Ovary (tissue), 9 donors: Measurements from ENCODE around the gene KRTAP5-1. TPM values are rescaled to one million over a fixed set of nuclear protein-coding genes. Genes with fewer than 3 reads are reported as not detected.
"Not testable (repeated sequence)": the region's sequence is repeated elsewhere in the genome, so short reads cannot be mapped to it uniquely, and the experiment has no call there.

Experiments used
- DNase-seq, 5 donors: peaks; one replicate each; pipeline ENCODE4 v3.0.0-alpha.2; 2019 to 2020
- H3K27ac ChIP-seq, 2 donors: fragments of 200-600 bp; one replicate each; pipeline versions ENCODE4 v1.5.1 to v1.8.0; 2019 to 2022
- H3K27me3 ChIP-seq: fragments of 200-600 bp; one replicate; pipeline ENCODE4 v1.8.0; 2022
- H3K36me3 ChIP-seq: fragments of 200-600 bp; sonication (generic); one replicate; pipeline ENCODE4 v1.5.1; 2019
- H3K4me1 ChIP-seq: one replicate; pipeline ENCODE4 v1.8.1; 2013; ENCODE audit warnings: mild to moderate bottlenecking, moderate library complexity; ENCODE audit not compliant: insufficient read depth
- H3K4me3 ChIP-seq: fragments of 200-600 bp; sonication (generic); one replicate; pipeline ENCODE4 v1.5.1; 2017
- H3K9me3 ChIP-seq, 2 donors: fragments of 200-600 bp in 1 of 2; sonication (generic) in 1 of 2; one replicate each; pipeline versions ENCODE4 v1.5.1 to v1.8.1; 2013 to 2019; ENCODE audit warnings: mild to moderate bottlenecking in 1 of 2, moderate library complexity in 1 of 2
- CTCF ChIP-seq, 3 donors: fragments of 450-650 bp in 2 of 3; fragments of 200-600 bp in 1 of 3; IDR thresholded peaks; one replicate each; pipeline versions ENCODE4 v1.5.1 to v1.8.0; 2016 to 2022; ENCODE audit warnings: antibody characterized with exemption in 3 of 3, mild to moderate bottlenecking in 1 of 3
- EP300 ChIP-seq: sonication (generic); formaldehyde crosslinking; IDR thresholded peaks from one replicate; pipeline ENCODE4 v1.6.1; 2017; ENCODE audit warnings: antibody characterized with exemption
- POLR2A ChIP-seq: fragments of 450-650 bp; IDR thresholded peaks from one replicate; pipeline ENCODE4 v1.6.1; 2017; ENCODE audit warnings: antibody characterized with exemption, mild to moderate bottlenecking, moderate library complexity
- WGBS, 3 donors: extraction: QIAGEN DNeasy Blood & Tissue Kit in 1 of 3; methylation state at CpG; one replicate each; pipeline versions ENCODE4 v1.1.5 to v1.1.7; 2013 to 2017; 5-methylcytosine and 5-hydroxymethylcytosine counted together
- intact Hi-C, 4 donors: fragments of 100-400 bp; cut with DNase I; formaldehyde crosslinking; loops; one replicate each; pipeline versions ENCODE4 v1.11.0 to v1.15.1; 2022 to 2023
- polyA plus RNA-seq, 2 donors: library from polyadenylated mRNA; stranded (reverse); fragments of 200-250 nt in 1 of 2; fragments of 350-450 nt in 1 of 2; fragmentation: Illumina TruSeq in 1 of 2; extraction: RNeasy Lipid Tissue Mini Kit (QIAGEN cat#74804) in 1 of 2; gene quantifications; one replicate each; pipeline ENCODE4 v1.2.3, GENCODE V29; 2013 to 2014
- total RNA-seq, 7 donors: library from RNA; depleted of rRNA in 2 of 7; stranded (reverse); fragments of >200 nt in 2 of 7; fragmentation: NEBNext Ultra II Directional in 3 of 7; extraction: Animal tissue kit (Norgen Biotek cat#: 25700) in 3 of 7; gene quantifications; one replicate each; pipeline versions ENCODE4 v1.1.0 to v1.2.4, GENCODE V29; 2016 to 2023
- donor health status: DM: no; HTN: no; CAD: no; lungs with moderate emphysema.
- donor health status: DM: no; HTN: no; CAD: no.
- donor health status: Bipolar disorder and iron deficiency.
- donor health status: DM: yes; HTN: yes; CAD: no.
- donor health status: DM: no; HTN: no; CAD: no.
- donor health status: DM: yes; HTN: yes; CAD: no.

KRTAP5-1 gene
- total and polyA plus RNA-seq, 9 donors: not detected

- Histone ChIP-seq H3K4me1 (no peaks in the 10 kb centered on the region), H3K9me3 (no peaks in the 10 kb centered on the region), H3K4me3 (no peak overlapping the region), H3K27ac (no peak overlapping the region), H3K36me3 (no peaks in the 10 kb centered on the region), H3K27me3 (no peaks in the 10 kb centered on the region)
- no peak for DNase-seq
- 57 to 86% (median 76%) methylated on average over 1 of the region's 1 CpG for WGBS, 3 donors
- intact Hi-C loops: no loop called here
- TF ChIP-seq POLR2A: no peak
- no peak for TF ChIP-seq EP300
- no peak for TF ChIP-seq CTCF (IDR thresholded peaks at IDR 0.05)
Measured at GRCh38 chr11:1603629-1604028, 18.5 kb upstream of the KRTAP5-1 start.

- H3K9me3 ChIP-seq, H3K4me1 ChIP-seq, H3K27me3 ChIP-seq, intact Hi-C loops, H3K36me3 ChIP-seq, H3K4me3 ChIP-seq, H3K27ac ChIP-seq, DNase-seq: not testable (repeated sequence)
- WGBS, 3 donors: 31 to 42% (median 33%) methylated on average over 3 of the region's 3 CpGs
Measured at GRCh38 chr11:1601663-1602062, 16.6 kb upstream of the KRTAP5-1 start.

GRCh38 chr11:1600626-1601025, 15.5 kb upstream of the KRTAP5-1 start:
- WGBS, 3 donors: 69 to 79% (median 75%) methylated on average over 5 of the region's 5 CpGs
- H3K27me3 ChIP-seq: no peaks in the 10 kb centered on the region
- no peaks in the 10 kb centered on the region for H3K4me1 ChIP-seq
- no peak overlapping the region for H3K4me3 ChIP-seq
- H3K27ac ChIP-seq: no peak overlapping the region
- DNase-seq: no peak
- no peaks in the 10 kb centered on the region for H3K36me3 ChIP-seq
- TF ChIP-seq POLR2A (no peak), EP300 (no peak), CTCF (IDR thresholded peaks at IDR 0.05) (no peak)
- intact Hi-C loops: no loop called here
- H3K9me3 ChIP-seq: no peaks in the 10 kb centered on the region

- H3K27ac ChIP-seq: no peak overlapping the region
- WGBS, 3 donors: 65 to 76% (median 68%) methylated on average over 6 of the region's 6 CpGs
- no peak for DNase-seq
- TF ChIP-seq POLR2A: no peak
- no peak for TF ChIP-seq CTCF (IDR thresholded peaks at IDR 0.05)
- no peak for TF ChIP-seq EP300
- H3K27me3 ChIP-seq: no peaks in the 10 kb centered on the region
- no peaks in the 10 kb centered on the region for H3K36me3 ChIP-seq
- H3K4me3 ChIP-seq: no peak overlapping the region
- H3K9me3 ChIP-seq: no peaks in the 10 kb centered on the region
- intact Hi-C loops: no loop called here
- H3K4me1 ChIP-seq: no peaks in the 10 kb centered on the region
Measured at GRCh38 chr11:1598816-1599215, 13.7 kb upstream of the KRTAP5-1 start.

- WGBS, 3 donors: 56 to 73% (median 58%) methylated on average over 3 of the region's 3 CpGs
- H3K27ac ChIP-seq, H3K4me3 ChIP-seq, intact Hi-C loops, H3K36me3 ChIP-seq, H3K4me1 ChIP-seq, H3K27me3 ChIP-seq, H3K9me3 ChIP-seq, DNase-seq: not testable (repeated sequence)
Measured at GRCh38 chr11:1598406-1598805, 13.3 kb upstream of the KRTAP5-1 start.

GRCh38 chr11:1597994-1598380, 12.9 kb upstream of the KRTAP5-1 start, which contains the start of gene KRTAP5-2:
KRTAP5-2 (minus strand) TSS chr11:1598294; CDS start chr11:1598250, 44 bp downstream.
- Histone ChIP-seq H3K9me3 (no peaks in the 10 kb centered on the region), H3K4me1 (no peaks in the 10 kb centered on the region), H3K4me3 (no peak within 1 kb of the TSS), H3K27me3 (no peaks in the 10 kb centered on the region), H3K36me3 (no peaks in the 10 kb centered on the region), H3K27ac (no peak within 1 kb of the TSS)
- intact Hi-C loops: no loop called here
- 0 to 4% methylated on average over 4 of the region's 4 CpGs; no CpG with 5 or more reads in 1 of the 3 donors for WGBS, 3 donors
- TF ChIP-seq CTCF (IDR thresholded peaks at IDR 0.05) (no peak), EP300 (no peak), POLR2A (no peak)
- no peak for DNase-seq
